GM12878 (cell line): Measurements from ENCODE around the gene ACOX1. TPM values are rescaled to one million over a fixed set of nuclear protein-coding genes. Genes with fewer than 3 reads are reported as not detected.
A peak's percentile ranks its signal among the peaks of the same experiment; 100 is the strongest.

Experiments
- BRCA1 ChIP-seq: IDR thresholded peaks from 2 replicates; pipeline ENCODE4 v1.6.1; 2011; ENCODE audit warnings: low read depth, low read length, improper control_type of control experiment
- CBX3 ChIP-seq: fragments of 200-600 bp; sonication (generic); IDR thresholded peaks from 2 replicates; pipeline ENCODE4 v1.6.1; 2016; ENCODE audit warnings: low read depth, borderline replicate concordance
- CBX5 ChIP-seq: sonication (generic); IDR thresholded peaks from 2 replicates; pipeline ENCODE4 v1.6.1; 2016; ENCODE audit warnings: low read depth, moderate library complexity, mild to moderate bottlenecking, inconsistent platforms
- EZH2 ChIP-seq: IDR thresholded peaks from 2 replicates; pipeline ENCODE4 v1.6.1; 2012; ENCODE audit warnings: low read depth, mild to moderate bottlenecking, control low read depth, inconsistent platforms, low read length, borderline replicate concordance; ENCODE audit not compliant: control insufficient read depth
- GATAD2B ChIP-seq: fragments of 450-650 bp; conservative IDR thresholded peaks from 2 replicates; pipeline ENCODE4 v1.6.1; 2017; ENCODE audit warnings: low read depth, mild to moderate bottlenecking, moderate library complexity
- IKZF2 ChIP-seq, 2 experiments: fragments of 450-650 bp; IDR thresholded peaks; 2 replicates each; pipeline ENCODE4 v1.6.1; 2017; ENCODE audit warnings: mild to moderate bottlenecking in 2 of 2, moderate library complexity in 2 of 2
- MYB ChIP-seq: fragments of 150-350 bp; IDR thresholded peaks from 2 replicates; pipeline ENCODE4 v1.6.1; 2014; ENCODE audit warnings: mild to moderate bottlenecking, low read depth, low read length, borderline replicate concordance
- POU2F2 ChIP-seq: IDR thresholded peaks from 3 replicates; pipeline ENCODE4 v1.6.1; 2011; ENCODE audit warnings: low read depth, mild to moderate bottlenecking, low read length, borderline replicate concordance
- RB1 ChIP-seq: fragments of 450-650 bp; formaldehyde crosslinking; IDR thresholded peaks from 2 replicates; pipeline ENCODE4 v1.6.1; 2017; ENCODE audit warnings: mild to moderate bottlenecking, borderline replicate concordance
- STAT1 ChIP-seq: fragments of 450-650 bp; conservative IDR thresholded peaks from 2 replicates; pipeline ENCODE4 v1.6.1; 2014; ENCODE audit warnings: antibody characterized with exemption, mild to moderate bottlenecking
- TBL1XR1 ChIP-seq: IDR thresholded peaks from 2 replicates; pipeline ENCODE4 v1.6.1; 2012; ENCODE audit warnings: low read depth, low read length, improper control_type of control experiment
- TCF3 ChIP-seq: IDR thresholded peaks from 2 replicates; pipeline ENCODE4 v1.6.1; 2012; ENCODE audit warnings: low read depth, mild to moderate bottlenecking, low read length, borderline replicate concordance; ENCODE audit not compliant: insufficient read depth
- YBX1 ChIP-seq: fragments of 450-650 bp; IDR thresholded peaks from 2 replicates; pipeline ENCODE4 v1.6.1; 2016; ENCODE audit warnings: antibody characterized with exemption
- ZBED1 ChIP-seq: IDR thresholded peaks from 2 replicates; pipeline ENCODE4 v1.6.1; 2016; ENCODE audit warnings: borderline replicate concordance
- ZNF274 ChIP-seq: IDR thresholded peaks from one replicate; pipeline ENCODE4 v1.8.0; 2011; ENCODE audit not compliant: insufficient read length, insufficient read depth
- polyA plus RNA-seq, 11 experiments: library from polyadenylated mRNA; depleted of rRNA in 4 of 11; unstranded in 6 of 11; stranded (reverse) in 5 of 11; fragments of >200 nt; fragmentation: Nextera tagmentation in 4 of 11; fragmentation: Illumina TruSeq in 1 of 11; extraction: Ambion mirVana in 4 of 11; extraction: Trizol in 1 of 11; gene quantifications; 1 replicate in 1 of 11; 2 replicates in 10 of 11; pipeline versions ENCODE4 v1.2.1 to v1.2.3, GENCODE V29; 2011 to 2016; ENCODE audit warnings: inconsistent platforms in 2 of 11, missing spikeins in 2 of 11, low read depth in 1 of 11
- total RNA-seq, 4 experiments: library from RNA; depleted of rRNA in 3 of 4; stranded (reverse); fragments of >200 nt in 3 of 4; fragmentation: Illumina TruSeq in 1 of 4; extraction: Trizol in 1 of 4; gene quantifications; 2 replicates each; pipeline versions ENCODE4 v1.2.1 to v1.2.3, GENCODE V29; 2013 to 2021
- TF ChIP-seq, protein P1 (sequence below): IDR thresholded peaks from 2 replicates; pipeline ENCODE4 v1.6.1; 2012; ENCODE audit warnings: low read length, inconsistent platforms
- TF ChIP-seq, protein P2 (sequence below): IDR thresholded peaks from 2 replicates; pipeline ENCODE4 v1.6.1; 2011; ENCODE audit warnings: mild to moderate bottlenecking, low read depth, low read length, moderate library complexity; ENCODE audit not compliant: insufficient replicate concordance
- TF ChIP-seq, protein P3 (sequence below): IDR thresholded peaks from 2 replicates; pipeline ENCODE4 v1.6.1; 2012; ENCODE audit warnings: low read depth, low read length, improper control_type of control experiment
- TF ChIP-seq, protein P4 (sequence below): fragments of 450-650 bp; IDR thresholded peaks from 2 replicates; pipeline ENCODE4 v1.6.1; 2017; ENCODE audit warnings: mild to moderate bottlenecking, low read depth, inconsistent platforms; ENCODE audit not compliant: poor library complexity, severe bottlenecking
- TF ChIP-seq, protein P5 (sequence below): fragments of 450-650 bp; IDR thresholded peaks from 2 replicates; pipeline ENCODE4 v1.6.1; 2017; ENCODE audit warnings: borderline replicate concordance
- TF ChIP-seq, protein P6 (sequence below): fragments of 450-650 bp; IDR thresholded peaks from 2 replicates; pipeline ENCODE4 v1.6.1; 2016; ENCODE audit warnings: mild to moderate bottlenecking

ACOX1 gene
- total and polyA plus RNA-seq, 10 of the 15 experiments (the other 5 are each of a cell fraction or from before 2014, with no cell fraction given), result 6.5 to 26.2 (median 21.6) TPM

DNA sequence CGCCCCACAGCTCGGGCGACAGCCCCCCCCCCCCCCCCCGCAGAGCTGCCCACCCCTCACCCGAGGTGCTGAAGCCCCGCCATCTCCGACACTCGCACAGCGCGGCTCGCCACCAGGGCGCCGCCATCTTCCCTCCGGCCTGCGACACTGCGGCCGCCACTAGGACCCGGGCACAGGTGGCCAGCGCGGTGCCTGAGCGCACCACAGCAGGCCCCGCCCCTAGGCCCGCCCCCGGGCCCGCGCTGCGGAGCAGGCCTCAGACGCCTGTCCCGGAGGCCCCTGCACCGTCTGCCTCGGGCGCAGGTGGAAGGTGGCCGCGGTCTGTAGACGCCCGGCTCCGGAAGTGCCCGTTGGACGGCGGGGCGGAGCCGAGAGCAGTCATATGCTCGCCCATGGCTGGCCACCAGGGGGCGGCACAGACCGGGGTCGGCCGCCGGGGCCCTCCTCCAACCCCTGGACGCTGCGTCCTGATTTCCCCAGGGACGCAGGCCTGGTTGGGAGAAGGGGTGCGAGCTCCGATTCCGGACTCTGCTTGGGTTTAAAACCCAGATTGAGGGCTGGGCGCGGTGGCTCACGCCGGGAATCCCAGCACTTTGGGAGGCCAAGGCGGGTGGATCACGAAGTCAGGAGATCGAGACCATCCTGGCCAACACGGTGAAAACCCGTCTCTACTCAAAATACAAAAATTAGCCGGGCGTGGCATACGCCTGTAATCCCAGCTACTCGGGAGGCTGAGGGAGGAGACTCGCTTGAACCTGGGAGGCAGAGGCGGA is 74.0 kb downstream of the ACOX1 start, which contains the start of gene MRPL38 (continued):
- TF ChIP-seq STAT1 (peak; percentile 92; the same call in 1 of the 2 replicates), ZNF274 (no peak), IKZF2 (IDR thresholded peaks at IDR 0.05) (peak; percentile 85 to 91), ZBED1 (no peak), TCF3 (peak; percentile 67), TBL1XR1 (0 out of 2 replicates have a peak, but pooled peaks have one; percentile 30), GATAD2B (peak; percentile 90), BRCA1 (no peak), EZH2 (no peak), CBX5 (0 out of 2 replicates have a peak, but pooled peaks have one; percentile 64), RB1 (peak; percentile 98), YBX1 (peak; percentile 45; the same call in 1 of the 2 replicates), MYB (0 out of 2 replicates have a peak, but pooled peaks have one; percentile 41), CBX3 (no peak), POU2F2 (no peak)
- TF ChIP-seq, protein P1, sequence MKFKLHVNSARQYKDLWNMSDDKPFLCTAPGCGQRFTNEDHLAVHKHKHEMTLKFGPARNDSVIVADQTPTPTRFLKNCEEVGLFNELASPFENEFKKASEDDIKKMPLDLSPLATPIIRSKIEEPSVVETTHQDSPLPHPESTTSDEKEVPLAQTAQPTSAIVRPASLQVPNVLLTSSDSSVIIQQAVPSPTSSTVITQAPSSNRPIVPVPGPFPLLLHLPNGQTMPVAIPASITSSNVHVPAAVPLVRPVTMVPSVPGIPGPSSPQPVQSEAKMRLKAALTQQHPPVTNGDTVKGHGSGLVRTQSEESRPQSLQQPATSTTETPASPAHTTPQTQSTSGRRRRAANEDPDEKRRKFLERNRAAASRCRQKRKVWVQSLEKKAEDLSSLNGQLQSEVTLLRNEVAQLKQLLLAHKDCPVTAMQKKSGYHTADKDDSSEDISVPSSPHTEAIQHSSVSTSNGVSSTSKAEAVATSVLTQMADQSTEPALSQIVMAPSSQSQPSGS, result no peak
- TF ChIP-seq, protein P2, sequence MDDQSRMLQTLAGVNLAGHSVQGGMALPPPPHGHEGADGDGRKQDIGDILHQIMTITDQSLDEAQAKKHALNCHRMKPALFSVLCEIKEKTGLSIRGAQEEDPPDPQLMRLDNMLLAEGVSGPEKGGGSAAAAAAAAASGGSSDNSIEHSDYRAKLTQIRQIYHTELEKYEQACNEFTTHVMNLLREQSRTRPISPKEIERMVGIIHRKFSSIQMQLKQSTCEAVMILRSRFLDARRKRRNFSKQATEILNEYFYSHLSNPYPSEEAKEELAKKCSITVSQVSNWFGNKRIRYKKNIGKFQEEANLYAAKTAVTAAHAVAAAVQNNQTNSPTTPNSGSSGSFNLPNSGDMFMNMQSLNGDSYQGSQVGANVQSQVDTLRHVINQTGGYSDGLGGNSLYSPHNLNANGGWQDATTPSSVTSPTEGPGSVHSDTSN, result peak; percentile 25
- TF ChIP-seq, protein P3, sequence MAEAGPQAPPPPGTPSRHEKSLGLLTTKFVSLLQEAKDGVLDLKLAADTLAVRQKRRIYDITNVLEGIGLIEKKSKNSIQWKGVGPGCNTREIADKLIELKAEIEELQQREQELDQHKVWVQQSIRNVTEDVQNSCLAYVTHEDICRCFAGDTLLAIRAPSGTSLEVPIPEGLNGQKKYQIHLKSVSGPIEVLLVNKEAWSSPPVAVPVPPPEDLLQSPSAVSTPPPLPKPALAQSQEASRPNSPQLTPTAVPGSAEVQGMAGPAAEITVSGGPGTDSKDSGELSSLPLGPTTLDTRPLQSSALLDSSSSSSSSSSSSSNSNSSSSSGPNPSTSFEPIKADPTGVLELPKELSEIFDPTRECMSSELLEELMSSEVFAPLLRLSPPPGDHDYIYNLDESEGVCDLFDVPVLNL, result no peak
- TF ChIP-seq, protein P4, sequence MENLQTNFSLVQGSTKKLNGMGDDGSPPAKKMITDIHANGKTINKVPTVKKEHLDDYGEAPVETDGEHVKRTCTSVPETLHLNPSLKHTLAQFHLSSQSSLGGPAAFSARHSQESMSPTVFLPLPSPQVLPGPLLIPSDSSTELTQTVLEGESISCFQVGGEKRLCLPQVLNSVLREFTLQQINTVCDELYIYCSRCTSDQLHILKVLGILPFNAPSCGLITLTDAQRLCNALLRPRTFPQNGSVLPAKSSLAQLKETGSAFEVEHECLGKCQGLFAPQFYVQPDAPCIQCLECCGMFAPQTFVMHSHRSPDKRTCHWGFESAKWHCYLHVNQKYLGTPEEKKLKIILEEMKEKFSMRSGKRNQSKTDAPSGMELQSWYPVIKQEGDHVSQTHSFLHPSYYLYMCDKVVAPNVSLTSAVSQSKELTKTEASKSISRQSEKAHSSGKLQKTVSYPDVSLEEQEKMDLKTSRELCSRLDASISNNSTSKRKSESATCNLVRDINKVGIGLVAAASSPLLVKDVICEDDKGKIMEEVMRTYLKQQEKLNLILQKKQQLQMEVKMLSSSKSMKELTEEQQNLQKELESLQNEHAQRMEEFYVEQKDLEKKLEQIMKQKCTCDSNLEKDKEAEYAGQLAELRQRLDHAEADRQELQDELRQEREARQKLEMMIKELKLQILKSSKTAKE, result no peak
- TF ChIP-seq, protein P5, sequence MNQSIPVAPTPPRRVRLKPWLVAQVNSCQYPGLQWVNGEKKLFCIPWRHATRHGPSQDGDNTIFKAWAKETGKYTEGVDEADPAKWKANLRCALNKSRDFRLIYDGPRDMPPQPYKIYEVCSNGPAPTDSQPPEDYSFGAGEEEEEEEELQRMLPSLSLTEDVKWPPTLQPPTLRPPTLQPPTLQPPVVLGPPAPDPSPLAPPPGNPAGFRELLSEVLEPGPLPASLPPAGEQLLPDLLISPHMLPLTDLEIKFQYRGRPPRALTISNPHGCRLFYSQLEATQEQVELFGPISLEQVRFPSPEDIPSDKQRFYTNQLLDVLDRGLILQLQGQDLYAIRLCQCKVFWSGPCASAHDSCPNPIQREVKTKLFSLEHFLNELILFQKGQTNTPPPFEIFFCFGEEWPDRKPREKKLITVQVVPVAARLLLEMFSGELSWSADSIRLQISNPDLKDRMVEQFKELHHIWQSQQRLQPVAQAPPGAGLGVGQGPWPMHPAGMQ, result no peak
- TF ChIP-seq, protein P6, sequence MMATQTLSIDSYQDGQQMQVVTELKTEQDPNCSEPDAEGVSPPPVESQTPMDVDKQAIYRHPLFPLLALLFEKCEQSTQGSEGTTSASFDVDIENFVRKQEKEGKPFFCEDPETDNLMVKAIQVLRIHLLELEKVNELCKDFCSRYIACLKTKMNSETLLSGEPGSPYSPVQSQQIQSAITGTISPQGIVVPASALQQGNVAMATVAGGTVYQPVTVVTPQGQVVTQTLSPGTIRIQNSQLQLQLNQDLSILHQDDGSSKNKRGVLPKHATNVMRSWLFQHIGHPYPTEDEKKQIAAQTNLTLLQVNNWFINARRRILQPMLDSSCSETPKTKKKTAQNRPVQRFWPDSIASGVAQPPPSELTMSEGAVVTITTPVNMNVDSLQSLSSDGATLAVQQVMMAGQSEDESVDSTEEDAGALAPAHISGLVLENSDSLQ, result peak; percentile 48
